GM21825 (cell line): ENCODE results near the gene BCAS3.

Experiments
- ATAC-seq: cut with Tn5 transposase; IDR thresholded peaks from one replicate; pipeline ENCODE4 v1.9.1; 2021; ENCODE audit warnings: mild to moderate bottlenecking, moderate library complexity; ENCODE audit not compliant: unreplicated experiment

The BCAS3 gene

GRCh38 chr17:61410141-61411010 is 732.7 kb downstream of the BCAS3 start:
- no peak for ATAC-seq

DNA sequence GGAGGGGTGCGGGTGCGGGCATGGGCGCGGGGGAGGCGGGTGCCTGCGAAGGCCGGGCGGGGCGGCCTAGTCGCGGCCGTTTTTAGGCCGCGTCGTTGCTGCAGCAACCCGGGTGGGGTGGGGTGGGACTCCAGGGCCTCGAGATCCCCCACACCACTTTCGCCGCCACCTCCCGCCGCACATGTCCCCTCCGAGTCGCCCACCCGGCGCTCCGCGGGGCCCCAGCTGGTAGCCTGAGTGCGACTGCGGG is 733.3 kb downstream of the BCAS3 start:
- ATAC-seq = no peak

GRCh38 chr17:61411261-61412142 is 733.9 kb downstream of the BCAS3 start:
- no peak for ATAC-seq

GRCh38 chr17:61412143-61412859 is 734.6 kb downstream of the BCAS3 start:
- ATAC-seq = peak; percentile 60

- ATAC-seq = peak; percentile 2
Measured at GRCh38 chr17:61412860-61413660, 735.4 kb downstream of the BCAS3 start.

DNA sequence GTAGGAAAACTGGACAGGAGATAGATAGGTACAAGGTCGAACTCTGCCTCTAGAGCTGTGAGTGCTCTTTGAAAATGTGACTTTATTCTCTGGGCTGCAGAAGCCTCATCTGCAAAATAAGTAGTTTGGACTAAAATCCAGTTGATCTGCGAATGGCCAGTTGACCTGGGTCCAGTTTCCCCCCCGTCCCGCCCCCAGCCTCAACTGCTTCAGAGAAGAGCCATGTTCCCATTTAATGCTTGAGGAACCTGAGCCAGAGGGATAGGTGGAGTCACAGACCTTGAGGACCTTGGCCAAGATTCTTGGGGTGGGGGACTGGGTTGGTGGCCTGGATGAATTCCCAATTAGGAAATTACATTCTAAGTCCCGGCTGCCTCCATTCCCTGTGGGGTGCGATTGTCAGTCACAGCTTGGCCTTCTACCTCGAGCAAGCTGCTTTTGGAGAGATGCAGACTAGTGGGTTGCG is 736.0 kb downstream of the BCAS3 start:
- no peak for ATAC-seq

GRCh38 chr17:61414141-61414935 is 736.7 kb downstream of the BCAS3 start:
- no peak for ATAC-seq

DNA sequence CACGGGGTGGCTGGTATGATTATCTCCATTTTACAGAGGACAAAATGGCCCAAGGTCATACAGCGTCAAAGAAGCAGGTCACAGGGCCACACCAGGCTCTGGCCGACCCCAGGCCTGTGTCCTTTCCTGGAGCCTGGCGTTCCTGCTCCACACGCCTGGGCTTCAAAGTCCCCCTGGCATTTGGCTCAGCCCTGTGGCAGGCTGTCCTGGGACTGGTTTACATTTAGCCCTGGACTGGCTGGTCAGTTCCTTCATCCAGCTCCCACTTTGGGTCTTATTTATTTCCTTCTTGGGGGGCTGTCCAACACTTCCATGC is 737.2 kb downstream of the BCAS3 start:
- no peak for ATAC-seq

DNA sequence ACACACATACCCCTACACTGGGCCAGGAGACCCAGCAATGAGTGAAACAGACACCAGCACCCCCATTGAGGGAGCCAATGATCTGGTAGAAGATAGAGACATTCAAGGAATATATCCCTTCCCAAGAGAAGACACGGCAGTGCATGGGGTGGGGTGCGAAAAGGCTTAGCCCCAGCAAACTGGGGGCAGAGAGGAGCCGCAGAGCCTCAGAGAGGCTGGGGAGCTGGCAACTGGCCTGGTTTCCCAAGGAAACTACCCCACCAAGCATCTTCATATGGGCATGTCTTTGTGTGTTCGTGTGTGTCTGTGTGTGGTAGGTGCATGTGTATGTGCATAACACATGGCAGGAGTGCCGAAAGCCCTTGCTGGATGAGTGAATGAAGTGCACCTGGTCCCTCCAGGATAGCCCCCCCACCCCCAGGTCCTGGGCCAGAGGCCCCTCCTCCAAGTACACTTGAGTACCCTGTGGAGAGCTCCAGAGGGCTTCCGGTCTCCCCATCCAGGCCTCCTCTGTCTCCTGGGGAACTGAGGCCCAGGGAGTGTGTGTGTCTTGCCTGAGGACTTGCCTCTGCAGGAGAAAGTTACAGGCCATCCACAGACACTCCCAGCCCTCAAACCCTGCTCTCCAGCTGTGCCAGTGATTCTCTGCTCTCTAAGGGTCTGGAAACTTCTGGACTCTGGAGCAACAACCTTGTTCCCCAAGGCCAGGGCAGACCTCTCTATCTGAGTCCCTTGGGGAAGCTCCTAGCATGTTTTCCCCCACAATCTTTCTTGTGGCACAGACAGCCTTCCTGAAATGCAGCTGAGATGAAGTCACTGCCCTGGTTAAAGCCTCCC is 737.9 kb downstream of the BCAS3 start:
- ATAC-seq = no peak

DNA sequence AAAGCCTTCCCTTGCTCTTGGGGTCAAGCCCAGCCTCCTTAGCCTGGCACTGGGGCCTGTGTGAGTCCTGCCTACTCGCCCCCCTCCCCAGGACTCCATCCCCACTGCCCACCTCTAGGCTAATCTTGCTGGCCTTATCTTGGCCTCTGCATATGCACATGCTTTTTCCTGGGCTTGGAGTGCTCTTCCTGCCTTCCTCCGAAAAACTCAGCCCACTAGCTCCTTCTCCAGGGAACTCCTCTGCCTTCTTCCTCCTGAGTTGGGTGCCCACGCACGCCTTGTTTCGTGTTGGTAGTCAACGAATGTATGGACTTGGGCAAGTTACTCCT is 738.5 kb downstream of the BCAS3 start:
- no peak for ATAC-seq

GRCh38 chr17:61416540-61417363 is 739.1 kb downstream of the BCAS3 start:
- no peak for ATAC-seq

GRCh38 chr17:61418449-61418848 is 740.8 kb downstream of the BCAS3 start:
- ATAC-seq = no peak

- no peak for ATAC-seq
Measured at GRCh38 chr17:61419496-61420046, 741.9 kb downstream of the BCAS3 start.

DNA sequence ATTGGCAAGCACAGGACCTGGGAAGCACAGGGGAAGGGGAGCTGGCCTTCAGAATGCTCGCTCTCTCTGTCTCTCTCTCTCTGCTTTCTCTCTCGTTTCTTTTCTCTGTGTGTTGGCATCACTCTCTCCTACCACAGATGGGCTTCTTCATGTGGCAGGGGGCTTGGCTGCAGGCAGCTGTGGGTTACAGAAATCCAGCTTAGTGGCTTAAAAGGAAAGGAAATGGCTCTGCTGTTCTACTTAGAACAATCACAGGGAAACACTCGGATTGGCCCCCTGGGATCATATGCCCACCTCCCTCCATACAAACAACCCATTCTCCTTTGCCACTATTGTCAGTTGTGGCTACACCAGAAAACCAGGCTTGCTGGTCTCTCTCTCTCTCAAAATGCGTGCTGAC is 742.4 kb downstream of the BCAS3 start:
- ATAC-seq = no peak

- ATAC-seq = no peak
Measured at GRCh38 chr17:61420745-61421398, 743.2 kb downstream of the BCAS3 start.

DNA sequence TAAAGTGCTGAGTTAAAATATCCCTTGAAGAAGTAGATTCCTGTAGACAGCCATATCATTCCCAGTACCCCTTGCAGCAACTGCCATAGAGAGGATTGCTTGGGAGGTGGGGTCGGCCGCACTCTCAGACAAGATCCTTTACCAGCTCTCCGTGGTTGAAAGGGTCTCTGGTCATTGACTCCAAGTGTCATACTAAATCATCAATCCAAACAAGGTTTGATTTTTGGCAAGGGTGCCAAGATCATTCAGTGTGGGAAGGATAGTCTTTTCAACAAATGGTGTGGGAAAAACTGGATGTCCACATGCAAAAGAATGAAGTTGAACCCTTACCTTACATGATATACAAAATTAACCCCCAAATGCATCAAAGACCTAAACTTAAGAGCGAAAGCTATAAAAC is 743.8 kb downstream of the BCAS3 start:
- ATAC-seq = no peak

DNA sequence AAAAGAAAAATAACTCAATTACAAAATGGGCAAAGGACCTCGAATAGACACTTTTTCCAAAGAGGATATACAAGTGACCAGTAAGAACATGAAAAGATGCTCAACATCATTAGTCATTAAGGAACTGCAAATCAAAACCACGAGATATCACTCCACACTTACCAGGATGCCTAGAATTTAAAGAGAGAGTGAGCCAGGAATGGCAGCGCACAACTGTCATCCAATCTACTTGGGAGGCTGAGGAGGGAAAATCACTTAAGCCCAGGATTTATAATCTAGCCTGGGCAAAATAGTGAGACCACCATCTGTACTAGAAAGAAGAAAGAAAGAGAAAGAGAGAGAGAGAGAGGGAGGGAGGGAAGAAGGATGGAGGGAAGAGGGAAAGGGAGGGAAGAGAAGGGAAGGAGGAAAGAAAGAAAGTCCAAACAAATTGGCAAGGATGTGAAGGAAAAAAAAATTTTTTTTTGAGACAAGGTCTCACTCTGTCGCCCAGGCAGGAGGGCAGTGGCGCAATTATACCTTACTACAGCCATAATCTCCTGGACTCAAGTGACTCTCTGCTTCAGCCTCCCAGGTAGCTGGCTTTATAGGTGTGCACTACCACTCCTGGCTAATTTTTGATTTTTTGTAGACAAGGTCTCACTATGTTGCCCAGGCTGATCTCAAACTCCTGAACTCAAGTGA is 744.6 kb downstream of the BCAS3 start:
- no peak for ATAC-seq
